ENCODE measurements around the gene SEBOX.

- TF ChIP-seq CTCF (IDR thresholded peaks at IDR 0.05) (no peak), EZH2 (IDR thresholded peaks at IDR 0.05; ENCODE audit: borderline replicate concordance, insufficient read depth, low read depth, low read length, poor library complexity, severe bottlenecking) (no peak)
Observed at GRCh38 chr17:28372945-28373274, 7.9 kb upstream of the SEBOX start.

Measured in B cell (primary cell).